Spinal cord (tissue), 10 donors: ENCODE data around the gene SUSD3. TPM values are rescaled to one million over a fixed set of nuclear protein-coding genes. Genes with fewer than 3 reads are reported as not detected.

Experiments used
- DNase-seq, 6 donors: peaks; one replicate each; pipeline versions ENCODE4 v3.0.0 to v3.0.0-alpha.2; 2013 to 2015; ENCODE audit warnings: low spot score in 6 of 6, low read depth in 4 of 6
- H3K27ac ChIP-seq: one replicate; pipeline ENCODE4 v1.5.1; 2013; ENCODE audit warnings: low read depth, low read length, control low read depth
- H3K27me3 ChIP-seq: one replicate; pipeline ENCODE4 v1.6.1; 2013; ENCODE audit warnings: low read length; ENCODE audit not compliant: control insufficient read depth, insufficient read depth
- H3K36me3 ChIP-seq: one replicate; pipeline ENCODE4 v1.6.1; 2013; ENCODE audit warnings: low read length; ENCODE audit not compliant: control insufficient read depth, insufficient read depth
- H3K4me1 ChIP-seq: one replicate; pipeline ENCODE4 v1.6.1; 2013; ENCODE audit warnings: low read length; ENCODE audit not compliant: control insufficient read depth, insufficient read depth
- H3K4me3 ChIP-seq: one replicate; pipeline ENCODE4 v1.5.1; 2013; ENCODE audit warnings: low read depth, low read length, control low read depth
- H3K9me3 ChIP-seq: one replicate; pipeline ENCODE4 v1.6.1; 2013; ENCODE audit warnings: low read length; ENCODE audit not compliant: control insufficient read depth, insufficient read depth
- WGBS: methylation state at CpG from one replicate; pipeline ENCODE4 v1.1.5; 2013; ENCODE audit warnings: missing lambda C conversion rate; ENCODE audit not compliant: insufficient coverage; 5-methylcytosine and 5-hydroxymethylcytosine counted together
- polyA plus RNA-seq, 2 donors: library from polyadenylated mRNA; unstranded; fragments of 120-200 nt; gene quantifications; one replicate each; pipeline ENCODE4 v1.2.1, GENCODE V29; 2013; ENCODE audit not compliant: insufficient read length in 2 of 2
- total RNA-seq, 2 donors: library from RNA; depleted of rRNA in 1 of 2; stranded (reverse); fragments of 120-200 nt in 1 of 2; fragments of >200 nt in 1 of 2; gene quantifications; one replicate each; pipeline versions ENCODE4 v1.2.3 to v1.2.4, GENCODE V29; 2013 to 2014
- donor health status: healthy.

SUSD3 gene
- total and polyA plus RNA-seq, 4 donors: 3.1 to 6.3 (median 4.9) TPM

- WGBS: 90% methylated on average over 6 of the region's 7 CpGs
- H3K27me3 ChIP-seq: no peaks in the 10 kb centered on the region
- no peak for DNase-seq
Observed at GRCh38 chr9:93026640-93027039, 31.9 kb upstream of the SUSD3 start.

GRCh38 chr9:93027750-93028149, 30.8 kb upstream of the SUSD3 start:
- Histone ChIP-seq H3K27me3 (no peaks in the 10 kb centered on the region), H3K36me3 (peaks cover 68% of the 10 kb centered on the region), H3K27ac (no peak overlapping the region), H3K4me3 (no peak overlapping the region), H3K9me3 (no peaks in the 10 kb centered on the region), H3K4me1 (peaks cover 8% of the 10 kb centered on the region)
- no peak for DNase-seq
- 86% methylated on average over 8 of the region's 10 CpGs for WGBS

More at GRCh38 chr9:93026640-93027039, 31.9 kb upstream of the SUSD3 start:
- Histone ChIP-seq H3K4me1 (peaks cover 6% of the 10 kb centered on the region), H3K27ac (no peak overlapping the region), H3K36me3 (peaks cover 71% of the 10 kb centered on the region), H3K4me3 (no peak overlapping the region), H3K9me3 (no peaks in the 10 kb centered on the region)

GRCh38 chr9:93028448-93029006, 30.0 kb upstream of the SUSD3 start:
- Histone ChIP-seq H3K9me3 (no peaks in the 10 kb centered on the region), H3K4me1 (peaks cover 8% of the 10 kb centered on the region), H3K36me3 (peaks cover 68% of the 10 kb centered on the region), H3K4me3 (no peak overlapping the region), H3K27ac (no peak overlapping the region), H3K27me3 (no peaks in the 10 kb centered on the region)
- 60% methylated on average over 5 of the region's 6 CpGs for WGBS
- no peak for DNase-seq

- H3K27ac ChIP-seq: no peak overlapping the region
- 83% methylated on average over 9 of the region's 9 CpGs for WGBS
- peaks cover 7% of the 10 kb centered on the region for H3K4me1 ChIP-seq
- H3K4me3 ChIP-seq: no peak overlapping the region
- H3K9me3 ChIP-seq: no peaks in the 10 kb centered on the region
- no peak for DNase-seq
- peaks cover 74% of the 10 kb centered on the region for H3K36me3 ChIP-seq
- no peaks in the 10 kb centered on the region for H3K27me3 ChIP-seq
Observed at GRCh38 chr9:93030642-93031628, 27.6 kb upstream of the SUSD3 start.

GRCh38 chr9:93031629-93032430, 26.7 kb upstream of the SUSD3 start:
- Histone ChIP-seq H3K36me3 (peaks cover 71% of the 10 kb centered on the region), H3K27ac (no peak overlapping the region), H3K4me1 (peaks cover 7% of the 10 kb centered on the region), H3K9me3 (no peaks in the 10 kb centered on the region), H3K27me3 (no peaks in the 10 kb centered on the region), H3K4me3 (no peak overlapping the region)
- WGBS: 34% methylated on average over 8 of the region's 10 CpGs
- DNase-seq: no peak

- Histone ChIP-seq H3K27me3 (no peaks in the 10 kb centered on the region), H3K4me3 (no peak overlapping the region), H3K36me3 (peaks cover 70% of the 10 kb centered on the region), H3K9me3 (no peaks in the 10 kb centered on the region), H3K27ac (no peak overlapping the region), H3K4me1 (peaks cover 14% of the 10 kb centered on the region)
- 79% methylated on average over 12 of the region's 12 CpGs for WGBS
- no peak for DNase-seq
Observed at GRCh38 chr9:93032545-93032944, 26.0 kb upstream of the SUSD3 start.

- no peak overlapping the region for H3K27ac ChIP-seq
- no peaks in the 10 kb centered on the region for H3K9me3 ChIP-seq
- H3K27me3 ChIP-seq: no peaks in the 10 kb centered on the region
- DNase-seq: no peak
- WGBS: 72% methylated on average over 3 of the region's 6 CpGs
- peaks cover 73% of the 10 kb centered on the region for H3K36me3 ChIP-seq
- peaks cover 20% of the 10 kb centered on the region for H3K4me1 ChIP-seq
- no peak overlapping the region for H3K4me3 ChIP-seq
Observed at GRCh38 chr9:93033531-93033930, 25.0 kb upstream of the SUSD3 start.

- no peak overlapping the region for H3K27ac ChIP-seq
- H3K9me3 ChIP-seq: no peaks in the 10 kb centered on the region
- H3K4me1 ChIP-seq: peaks cover 20% of the 10 kb centered on the region
- H3K36me3 ChIP-seq: peaks cover 62% of the 10 kb centered on the region
- no peaks in the 10 kb centered on the region for H3K27me3 ChIP-seq
- 84% methylated on average over 19 of the region's 19 CpGs for WGBS
- DNase-seq: no peak
- no peak overlapping the region for H3K4me3 ChIP-seq
Observed at GRCh38 chr9:93035106-93035660, 23.3 kb upstream of the SUSD3 start.

- peaks cover 57% of the 10 kb centered on the region for H3K36me3 ChIP-seq
Observed at GRCh38 chr9:93035821-93036351, 22.6 kb upstream of the SUSD3 start.

More at GRCh38 chr9:93035821-93036351, 22.6 kb upstream of the SUSD3 start:
- H3K27me3 ChIP-seq: no peaks in the 10 kb centered on the region
- DNase-seq: no peak
- H3K4me1 ChIP-seq: peaks cover 20% of the 10 kb centered on the region
- no peaks in the 10 kb centered on the region for H3K9me3 ChIP-seq
- no peak overlapping the region for H3K4me3 ChIP-seq
- 71% methylated on average over 11 of the region's 13 CpGs for WGBS
- H3K27ac ChIP-seq: no peak overlapping the region
